GM18526 (cell line): ENCODE data around the gene FREM1.

Source experiments
- POLR2A ChIP-seq: IDR thresholded peaks from 3 replicates; pipeline ENCODE4 v1.6.1; 2011; ENCODE audit not compliant: insufficient read length; ENCODE audit errors: extremely low read depth

The FREM1 gene

DNA sequence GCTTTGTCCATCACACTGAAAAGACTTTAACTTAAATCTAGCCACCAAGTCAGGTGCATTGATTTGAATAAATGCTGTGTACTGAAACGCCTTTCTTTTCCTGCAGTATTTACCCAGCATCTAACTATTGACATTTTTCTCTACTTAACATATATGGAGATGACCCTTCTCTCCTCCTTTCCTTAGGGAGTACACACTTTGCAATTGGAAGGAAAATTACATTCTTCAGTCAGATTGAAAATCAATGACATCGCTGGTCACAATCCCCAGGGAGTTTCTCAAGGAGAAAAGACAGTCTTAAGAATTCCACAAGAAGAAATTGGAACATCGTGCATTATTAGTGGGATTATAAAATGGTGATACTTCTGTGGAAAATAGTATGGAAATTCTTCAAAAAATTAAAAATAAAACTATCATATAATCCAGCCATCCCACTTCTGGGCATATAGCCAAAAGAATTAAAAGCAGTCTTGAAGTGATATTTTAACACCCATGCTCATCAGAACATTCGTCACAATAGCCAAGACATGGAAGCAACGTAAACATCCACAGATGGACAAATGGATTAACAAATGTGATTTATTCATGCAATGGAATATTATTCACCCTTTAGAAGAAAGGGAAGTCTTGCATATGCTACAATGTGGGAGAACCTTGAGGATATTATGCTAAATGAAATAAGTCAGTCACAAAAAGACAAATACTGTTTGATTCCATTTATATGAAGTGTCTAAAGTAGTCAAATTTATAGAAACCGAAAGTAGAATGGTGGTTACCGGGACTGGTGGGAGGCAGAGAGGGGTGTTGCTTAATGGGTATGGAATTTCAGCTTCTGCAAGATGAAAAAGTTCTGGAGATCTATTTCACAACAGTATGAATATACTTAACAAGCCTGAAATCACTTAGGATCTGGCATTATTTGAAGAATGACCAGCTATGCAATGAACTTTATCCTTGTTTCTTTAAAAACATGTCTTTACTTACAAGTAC lies 14.3 kb upstream of the FREM1 start:
- no peak for TF ChIP-seq POLR2A

DNA sequence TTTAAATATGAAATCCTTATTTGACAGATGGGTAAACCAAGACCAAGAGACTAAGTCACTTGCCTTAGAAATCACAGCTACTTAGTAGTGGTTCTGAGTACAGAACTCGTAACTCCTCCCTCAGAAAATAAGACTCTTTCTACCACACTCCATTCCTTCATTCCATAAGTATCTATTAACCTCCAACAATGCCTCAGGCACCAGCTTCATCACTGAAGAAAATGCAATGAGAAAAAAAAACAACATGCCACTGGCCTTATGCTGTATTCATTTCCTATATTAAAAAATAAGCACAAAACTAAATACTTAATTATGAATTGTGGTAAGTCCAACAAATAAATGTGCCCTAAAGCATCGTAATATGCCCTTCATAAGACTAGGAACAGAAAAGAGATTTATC lies 13.5 kb upstream of the FREM1 start:
- TF ChIP-seq POLR2A: no peak

DNA sequence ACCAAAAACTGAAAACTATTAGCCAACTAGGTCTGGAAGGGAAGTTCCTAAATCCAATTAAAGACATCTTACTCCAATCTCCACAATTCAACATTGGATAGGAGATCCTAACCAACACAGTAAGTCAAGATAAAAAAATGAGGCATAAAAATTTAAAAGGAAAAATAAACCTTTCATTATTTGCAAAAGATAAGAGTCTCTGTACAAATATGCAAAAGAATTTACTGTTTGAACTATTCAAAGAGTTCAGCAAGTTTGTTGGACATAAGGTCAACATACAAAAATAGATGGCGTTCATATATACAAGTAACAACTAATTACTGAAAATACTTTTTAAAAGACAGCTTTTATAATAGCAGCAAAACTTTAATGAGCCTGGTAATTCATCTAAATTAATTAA lies 3.1 kb upstream of the FREM1 start:
- no peak for TF ChIP-seq POLR2A

DNA sequence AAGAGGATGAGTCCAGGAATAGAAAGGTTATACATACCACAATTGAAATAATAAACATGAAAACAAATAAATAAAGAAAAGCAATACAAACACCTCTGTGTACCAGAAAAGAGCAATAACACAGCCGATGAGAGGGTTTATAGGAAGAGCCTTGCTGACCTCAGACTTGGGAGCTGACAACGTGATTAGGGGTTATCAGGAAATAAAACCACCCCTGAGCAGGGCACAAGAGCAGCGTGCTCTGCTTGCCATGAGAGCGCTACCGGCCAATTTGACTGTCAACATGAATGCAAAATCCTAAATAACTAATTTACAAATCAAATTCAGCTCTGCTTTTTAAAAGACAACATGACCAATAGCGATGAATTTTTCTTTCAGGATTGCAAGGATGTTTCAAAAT lies 2.6 kb upstream of the FREM1 start:
- TF ChIP-seq POLR2A: no peak

DNA sequence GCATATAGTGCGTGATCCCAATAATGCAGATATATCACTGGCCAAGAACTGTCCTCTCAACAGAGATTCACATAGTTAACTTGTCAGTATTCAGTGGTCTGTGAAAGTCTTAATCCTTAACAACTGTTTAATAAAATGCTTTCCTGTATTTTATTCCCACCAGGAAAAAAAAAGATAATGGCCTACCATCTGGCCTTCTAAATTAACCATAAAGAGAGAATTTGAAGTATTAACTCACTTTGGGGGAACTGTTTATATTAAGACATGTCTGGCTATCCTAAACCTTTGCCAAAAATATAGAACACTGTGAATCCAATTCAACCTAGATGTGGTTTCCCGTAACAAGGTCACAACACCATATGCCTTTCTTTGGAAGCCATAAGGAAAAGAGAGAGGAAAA lies 818 bp upstream of the FREM1 start:
- TF ChIP-seq POLR2A: no peak

DNA sequence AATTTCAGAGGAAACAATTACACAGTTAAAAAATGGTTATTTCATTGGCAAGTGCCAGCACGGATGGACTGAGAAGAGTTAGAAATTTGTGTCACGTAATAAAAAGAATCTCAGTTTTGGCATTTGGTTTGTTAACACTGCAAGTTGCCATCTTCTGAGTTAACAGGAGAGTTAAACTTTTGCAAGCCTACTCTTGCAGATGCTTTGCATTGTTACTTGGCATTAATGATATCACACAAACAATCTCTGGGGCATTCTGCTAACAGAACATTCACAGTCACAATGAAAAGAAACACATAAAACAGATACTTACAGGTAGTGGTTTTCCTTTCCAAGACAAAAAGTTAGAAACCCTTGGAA lies 647 bp downstream of the FREM1 start:
- TF ChIP-seq POLR2A: no peak

DNA sequence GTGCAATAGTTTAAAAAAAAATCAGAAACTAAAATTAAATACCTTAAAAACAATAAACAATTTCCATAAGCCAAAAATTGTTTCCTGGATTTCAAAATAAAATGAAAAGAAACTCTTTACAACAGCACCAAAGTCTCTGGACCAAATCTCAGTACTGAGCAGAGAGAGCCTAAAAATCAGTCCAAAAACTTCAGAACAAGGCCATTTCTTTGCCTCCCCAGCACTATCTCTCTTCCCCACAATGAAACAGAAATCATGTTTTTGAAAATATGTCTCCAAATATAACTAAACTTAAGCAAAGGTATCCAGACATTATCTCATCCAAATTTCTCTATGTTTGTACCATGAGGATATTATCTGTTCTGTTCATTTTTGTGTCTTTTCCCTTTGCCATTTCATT lies 1.0 kb downstream of the FREM1 start:
- no peak for TF ChIP-seq POLR2A

DNA sequence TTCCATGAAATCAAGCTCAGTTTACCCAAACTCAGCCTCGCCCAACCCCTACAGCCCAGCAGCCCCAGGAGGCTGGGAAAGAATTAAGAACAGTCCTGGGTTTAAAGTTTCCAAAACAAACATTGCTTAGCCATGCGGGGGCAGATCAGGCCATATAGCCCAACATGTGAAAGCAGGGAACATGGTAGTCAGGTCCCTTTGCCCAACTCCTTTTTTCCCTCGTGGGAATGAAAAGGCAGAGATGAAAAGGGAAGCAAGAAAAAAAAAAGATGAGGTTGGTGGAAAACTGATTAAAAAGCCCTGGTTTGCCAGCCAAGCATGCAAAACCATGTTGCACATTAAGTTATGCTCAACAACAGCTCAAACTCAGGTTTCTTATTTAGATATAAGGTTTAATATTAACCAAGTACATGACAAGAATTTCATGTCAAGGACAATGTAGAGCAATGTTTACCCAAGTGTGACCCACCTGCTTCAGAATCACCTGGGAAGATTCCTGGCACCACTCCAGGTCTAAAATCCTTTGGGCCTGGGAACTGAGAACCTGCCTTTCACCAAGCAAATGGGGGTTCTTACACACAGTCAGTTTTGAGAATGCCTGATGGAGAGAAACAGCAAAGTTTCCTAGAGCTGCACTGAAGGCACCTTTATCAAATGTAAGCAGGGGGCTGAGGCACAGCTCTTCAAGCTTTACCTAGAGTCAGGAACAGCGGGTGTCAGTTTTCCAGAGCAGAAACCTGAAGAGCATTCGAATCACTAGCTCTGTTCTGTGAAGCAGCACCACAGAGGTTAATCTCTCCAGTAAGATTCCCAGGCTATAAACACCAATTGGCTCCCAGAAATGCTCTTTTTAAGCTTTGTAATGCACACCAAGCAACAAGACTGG lies 1.7 kb downstream of the FREM1 start:
- TF ChIP-seq POLR2A: no peak

DNA sequence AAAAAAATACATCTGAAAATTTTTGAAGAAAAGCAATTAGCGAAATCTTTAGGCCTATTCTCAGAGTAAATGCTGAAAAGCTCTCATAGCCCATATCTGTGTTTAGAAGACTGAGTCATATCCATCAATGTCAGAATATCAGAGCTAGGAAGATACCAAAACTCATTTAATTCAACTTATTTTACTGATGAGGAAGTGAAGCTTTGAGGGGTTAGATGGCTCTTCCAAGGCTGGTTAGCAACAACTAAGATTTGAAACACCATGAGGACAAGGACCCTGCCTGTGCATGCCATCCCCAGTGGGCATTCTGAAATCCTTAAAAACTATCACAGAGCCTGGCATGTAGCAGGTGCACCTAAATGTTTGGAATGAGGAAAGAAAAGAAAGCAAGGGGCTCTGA lies 2.5 kb downstream of the FREM1 start:
- TF ChIP-seq POLR2A: no peak

DNA sequence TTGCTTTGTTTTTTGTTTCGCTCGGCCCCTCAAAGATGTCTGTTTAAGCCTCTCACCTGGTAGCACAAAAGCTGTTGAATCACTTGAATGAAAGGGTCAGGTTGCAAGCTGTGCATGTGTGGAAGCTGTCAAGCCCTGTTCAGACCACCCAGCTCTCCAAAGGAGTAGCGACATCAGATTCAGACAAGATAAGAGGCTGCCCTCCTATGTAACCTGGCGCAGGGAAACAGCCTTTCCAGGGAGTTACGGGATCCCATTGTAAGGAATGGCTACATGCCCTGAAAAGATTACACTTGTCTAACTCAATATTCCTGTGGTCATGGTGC lies 2.9 kb downstream of the FREM1 start:
- no peak for TF ChIP-seq POLR2A

DNA sequence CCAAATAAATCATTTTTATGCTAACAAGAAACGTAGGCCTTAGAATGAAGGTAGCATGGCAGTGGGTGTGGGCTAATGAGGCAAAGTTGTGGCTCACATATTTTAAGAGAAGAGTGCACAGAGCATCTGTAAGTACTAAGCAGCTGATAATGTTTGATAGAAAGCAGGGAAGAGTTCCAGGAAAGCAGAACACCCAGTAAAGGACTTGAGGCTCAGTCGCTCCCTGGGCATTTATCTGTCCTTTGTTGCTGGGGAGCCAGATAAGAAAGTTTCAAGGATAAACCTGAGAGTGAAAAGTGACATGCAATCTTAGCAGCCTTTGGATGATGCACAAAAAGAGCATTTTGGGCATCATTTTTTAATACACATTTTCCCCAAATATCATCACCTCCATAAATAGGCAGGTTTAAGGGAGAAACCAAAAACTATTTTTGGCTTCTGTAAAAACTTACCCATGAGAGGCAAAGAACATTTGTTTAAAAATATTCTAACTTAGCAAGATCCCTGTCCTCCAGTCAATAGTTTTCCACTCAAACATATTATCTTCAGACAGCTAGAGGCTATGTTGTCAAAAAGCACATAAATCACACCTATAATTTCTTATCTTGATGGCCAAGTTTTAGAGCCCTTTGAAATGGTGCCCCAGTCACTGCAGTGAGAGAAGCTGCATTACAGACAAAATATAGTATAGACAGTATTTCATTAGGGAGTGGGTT lies 3.4 kb downstream of the FREM1 start:
- no peak for TF ChIP-seq POLR2A

DNA sequence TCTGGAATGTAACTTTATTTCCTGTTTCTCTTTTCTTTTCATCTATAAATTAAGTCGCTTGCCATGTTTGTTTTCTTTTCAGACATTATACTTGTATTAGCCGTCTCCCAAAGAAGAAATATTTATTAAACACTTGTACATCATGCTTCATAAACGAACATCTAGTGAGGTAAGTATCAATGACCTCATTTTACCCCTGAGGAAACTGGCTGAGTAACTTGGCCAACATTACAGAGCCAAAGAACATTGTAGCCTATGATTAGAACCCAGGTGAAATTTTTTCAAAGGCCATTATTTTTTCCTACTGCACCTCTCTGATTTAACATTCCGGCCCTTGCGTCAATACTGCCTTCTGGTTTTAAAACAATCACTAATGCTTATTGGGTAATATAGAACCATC lies 4.2 kb downstream of the FREM1 start:
- no peak for TF ChIP-seq POLR2A

DNA sequence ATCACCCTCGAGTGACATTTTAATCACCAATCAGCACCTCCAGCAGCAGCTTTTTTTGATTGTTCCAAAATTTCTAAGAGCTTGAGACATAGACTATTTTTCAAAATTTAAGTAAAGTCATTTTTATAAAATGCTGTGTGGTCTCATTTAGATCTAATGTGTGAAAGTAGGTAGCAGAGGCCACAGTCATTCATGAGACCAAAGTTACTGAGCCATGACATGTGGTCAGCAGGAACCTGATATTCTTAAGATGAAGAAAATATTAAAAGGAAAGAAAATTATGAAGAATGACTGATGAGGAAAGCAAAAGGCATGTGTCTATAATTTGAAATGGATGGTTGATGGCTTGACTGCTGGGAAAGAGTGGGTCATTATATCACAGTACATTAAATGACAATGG lies 7.2 kb downstream of the FREM1 start:
- no peak for TF ChIP-seq POLR2A

DNA sequence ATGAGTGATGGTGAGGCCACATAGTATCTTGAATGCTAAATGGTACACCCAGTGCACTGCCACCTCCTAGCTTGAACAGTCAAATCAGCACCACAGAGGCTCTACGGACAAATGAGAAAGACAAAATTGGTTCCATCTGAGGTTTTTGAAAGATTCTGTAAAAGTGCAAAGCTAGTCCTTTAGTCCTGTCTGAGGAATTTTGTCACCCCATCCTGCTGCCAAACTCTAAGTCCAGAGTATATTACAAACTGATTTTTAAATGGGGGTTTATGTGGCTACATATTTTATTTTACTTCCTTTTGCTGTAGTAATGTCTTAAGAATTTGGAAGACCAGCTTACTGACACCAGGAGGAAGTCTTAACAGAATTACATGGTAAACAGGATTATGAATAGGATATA lies 7.7 kb downstream of the FREM1 start:
- TF ChIP-seq POLR2A: no peak

DNA sequence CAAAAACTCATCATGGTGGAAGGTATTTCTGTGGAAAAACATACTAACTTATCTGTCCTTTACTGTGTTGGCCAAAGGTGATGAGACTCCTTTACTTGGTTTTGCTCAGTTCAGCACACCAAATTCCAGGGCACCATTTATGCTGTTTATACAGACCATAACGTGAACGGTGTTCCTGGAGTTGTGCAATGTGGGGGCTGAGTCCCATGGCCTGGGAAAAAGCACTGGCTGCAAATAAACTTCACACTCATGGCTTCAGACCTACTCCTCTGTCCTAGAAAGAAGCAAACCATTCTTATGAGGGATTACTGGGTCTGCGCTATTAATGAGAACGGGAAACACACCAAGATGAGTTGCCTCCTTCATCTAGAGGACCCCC lies 10.4 kb downstream of the FREM1 start:
- no peak for TF ChIP-seq POLR2A
